PC-9 (cell line): Measurements from ENCODE around the gene MPC1.

Source experiments
- EZH2 ChIP-seq: fragments of 200-600 bp; sonication (generic); IDR thresholded peaks from 2 replicates; pipeline ENCODE4 v1.8.0; 2017; ENCODE audit warnings: antibody characterized with exemption, low read depth
- TF ChIP-seq, protein P1 (sequence below): fragments of 200-600 bp; sonication (generic); conservative IDR thresholded peaks from 2 replicates; pipeline ENCODE4 v1.6.1; 2017; ENCODE audit warnings: mixed run types, antibody characterized with exemption, mild to moderate bottlenecking, moderate library complexity

- TF ChIP-seq, protein P1, sequence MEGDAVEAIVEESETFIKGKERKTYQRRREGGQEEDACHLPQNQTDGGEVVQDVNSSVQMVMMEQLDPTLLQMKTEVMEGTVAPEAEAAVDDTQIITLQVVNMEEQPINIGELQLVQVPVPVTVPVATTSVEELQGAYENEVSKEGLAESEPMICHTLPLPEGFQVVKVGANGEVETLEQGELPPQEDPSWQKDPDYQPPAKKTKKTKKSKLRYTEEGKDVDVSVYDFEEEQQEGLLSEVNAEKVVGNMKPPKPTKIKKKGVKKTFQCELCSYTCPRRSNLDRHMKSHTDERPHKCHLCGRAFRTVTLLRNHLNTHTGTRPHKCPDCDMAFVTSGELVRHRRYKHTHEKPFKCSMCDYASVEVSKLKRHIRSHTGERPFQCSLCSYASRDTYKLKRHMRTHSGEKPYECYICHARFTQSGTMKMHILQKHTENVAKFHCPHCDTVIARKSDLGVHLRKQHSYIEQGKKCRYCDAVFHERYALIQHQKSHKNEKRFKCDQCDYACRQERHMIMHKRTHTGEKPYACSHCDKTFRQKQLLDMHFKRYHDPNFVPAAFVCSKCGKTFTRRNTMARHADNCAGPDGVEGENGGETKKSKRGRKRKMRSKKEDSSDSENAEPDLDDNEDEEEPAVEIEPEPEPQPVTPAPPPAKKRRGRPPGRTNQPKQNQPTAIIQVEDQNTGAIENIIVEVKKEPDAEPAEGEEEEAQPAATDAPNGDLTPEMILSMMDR = no peak
- no peak for TF ChIP-seq EZH2
Observed at GRCh38 chr6:166412911-166413384, 30.2 kb upstream of the MPC1 start.
